ENCODE results near the gene LRPAP1.
"Not testable (repeated sequence)": the region's sequence is repeated elsewhere in the genome, so short reads cannot be mapped to it uniquely, and the experiment has no call there.

Gene LRPAP1

GRCh38 chr4:3570923-3571322 lies 38.7 kb upstream of the LRPAP1 start:
- not testable (repeated sequence) for H3K4me1 Mint-ChIP-seq (ENCODE audit: low read depth); H3K4me3 Mint-ChIP-seq; H3K27me3 Mint-ChIP-seq; H3K9me3 Mint-ChIP-seq (ENCODE audit: low read depth); H3K36me3 Mint-ChIP-seq; H3K27ac Mint-ChIP-seq

DNA sequence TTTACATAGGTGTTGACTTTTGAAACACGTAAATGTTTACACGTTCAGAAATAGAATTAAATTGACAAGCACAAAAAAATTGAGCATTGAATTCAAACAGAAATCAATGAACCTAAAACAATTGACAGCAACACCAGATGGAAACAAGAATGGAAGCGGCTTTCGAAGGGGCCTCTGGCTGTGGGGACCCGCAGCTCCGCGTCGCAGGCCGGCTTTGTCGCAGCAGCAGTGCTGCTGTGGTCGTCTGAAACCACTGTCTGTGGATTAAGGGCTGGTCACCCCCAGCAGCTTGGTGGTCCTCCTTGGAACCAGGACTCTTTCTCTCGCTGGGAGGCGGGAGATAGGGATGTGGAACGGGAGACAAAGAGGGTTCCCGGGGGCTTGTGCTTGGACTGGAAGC lies 37.4 kb upstream of the LRPAP1 start:
- not testable (repeated sequence) for H3K4me3 Mint-ChIP-seq, H3K36me3 Mint-ChIP-seq, H3K27ac Mint-ChIP-seq

GRCh38 chr4:3566701-3567100 lies 34.5 kb upstream of the LRPAP1 start:
- H3K27me3 Mint-ChIP-seq; H3K36me3 Mint-ChIP-seq; H3K4me3 Mint-ChIP-seq; H3K27ac Mint-ChIP-seq; H3K9me3 Mint-ChIP-seq (ENCODE audit: low read depth); H3K4me1 Mint-ChIP-seq (ENCODE audit: low read depth): not testable (repeated sequence)

More for the DNA sequence above, 37.4 kb upstream of the LRPAP1 start:
- H3K4me1 Mint-ChIP-seq (ENCODE audit: low read depth); H3K9me3 Mint-ChIP-seq (ENCODE audit: low read depth); H3K27me3 Mint-ChIP-seq: not testable (repeated sequence)

GRCh38 chr4:3566301-3566700 lies 34.1 kb upstream of the LRPAP1 start:
- not testable (repeated sequence) for H3K4me3 Mint-ChIP-seq; H3K27ac Mint-ChIP-seq; H3K4me1 Mint-ChIP-seq (ENCODE audit: low read depth); H3K36me3 Mint-ChIP-seq; H3K9me3 Mint-ChIP-seq (ENCODE audit: low read depth); H3K27me3 Mint-ChIP-seq

DNA sequence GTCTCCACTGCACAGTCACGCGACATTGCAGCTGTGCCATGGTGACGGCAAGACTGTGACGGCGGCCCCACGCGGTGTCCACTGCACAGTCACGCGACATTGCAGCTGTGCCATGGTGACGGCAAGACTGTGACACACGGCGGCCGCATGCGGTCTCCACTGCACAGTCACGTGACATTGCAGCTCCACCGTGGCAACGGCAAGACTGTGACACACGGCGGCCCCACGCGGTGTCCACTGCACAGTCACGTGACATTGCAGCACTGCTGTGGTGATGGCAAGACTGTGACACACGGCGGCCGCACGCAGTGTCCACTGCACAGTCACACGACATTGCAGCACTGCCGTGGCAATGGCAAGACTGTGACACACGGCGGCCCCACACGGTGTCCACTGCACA lies 32.7 kb upstream of the LRPAP1 start:
- H3K27me3 Mint-ChIP-seq; H3K9me3 Mint-ChIP-seq (ENCODE audit: low read depth); H3K36me3 Mint-ChIP-seq; H3K4me3 Mint-ChIP-seq; H3K4me1 Mint-ChIP-seq (ENCODE audit: low read depth); H3K27ac Mint-ChIP-seq: not testable (repeated sequence)

DNA sequence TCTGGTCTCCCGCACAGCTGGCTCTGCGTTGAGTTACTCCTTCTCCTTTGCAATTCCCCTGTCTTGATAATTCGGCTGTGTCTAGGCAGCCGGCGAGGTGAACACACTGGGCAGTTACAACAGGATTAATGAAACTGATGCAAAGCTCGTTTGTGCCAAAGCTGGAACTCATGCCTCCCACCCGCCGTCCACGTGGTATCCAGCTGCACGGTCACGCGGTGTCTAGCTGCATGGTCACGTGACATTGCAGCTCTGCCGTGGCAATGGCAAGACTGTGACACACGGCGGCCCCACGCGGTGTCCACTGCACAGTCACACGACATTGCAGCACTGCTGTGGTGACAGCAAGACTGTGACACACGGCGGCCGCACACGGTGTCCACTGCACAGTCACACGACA lies 31.2 kb upstream of the LRPAP1 start:
- Mint-ChIP-seq H3K4me1 (ENCODE audit: low read depth) (no peaks in the 10 kb centered on the region), H3K27ac (no peak overlapping the region), H3K4me3 (no peak overlapping the region), H3K36me3 (no peaks in the 10 kb centered on the region), H3K9me3 (ENCODE audit: low read depth) (no peaks in the 10 kb centered on the region), H3K27me3 (no peaks in the 10 kb centered on the region)

GRCh38 chr4:3562127-3562526 lies 29.9 kb upstream of the LRPAP1 start:
- H3K27me3 Mint-ChIP-seq; H3K9me3 Mint-ChIP-seq (ENCODE audit: low read depth); H3K27ac Mint-ChIP-seq; H3K36me3 Mint-ChIP-seq; H3K4me3 Mint-ChIP-seq; H3K4me1 Mint-ChIP-seq (ENCODE audit: low read depth): not testable (repeated sequence)

DNA sequence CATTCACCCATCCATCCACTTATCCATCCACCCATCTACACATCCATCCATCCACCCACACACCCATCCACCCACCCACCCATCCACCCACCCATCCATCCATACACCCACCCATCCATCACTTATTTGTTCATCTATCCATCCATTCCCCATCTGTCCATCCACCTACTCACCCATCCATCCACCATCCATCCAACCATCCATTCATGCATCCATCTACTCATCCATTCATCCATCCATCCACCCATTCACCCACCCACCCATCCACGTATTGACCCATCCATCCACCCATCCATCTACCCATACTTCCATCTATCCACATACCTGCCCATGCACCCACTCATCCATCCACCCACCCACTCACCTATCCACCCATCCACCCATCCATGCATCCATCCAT lies 28.2 kb upstream of the LRPAP1 start:
- not testable (repeated sequence) for H3K4me1 Mint-ChIP-seq (ENCODE audit: low read depth); H3K9me3 Mint-ChIP-seq (ENCODE audit: low read depth); H3K36me3 Mint-ChIP-seq; H3K27ac Mint-ChIP-seq; H3K4me3 Mint-ChIP-seq; H3K27me3 Mint-ChIP-seq

DNA sequence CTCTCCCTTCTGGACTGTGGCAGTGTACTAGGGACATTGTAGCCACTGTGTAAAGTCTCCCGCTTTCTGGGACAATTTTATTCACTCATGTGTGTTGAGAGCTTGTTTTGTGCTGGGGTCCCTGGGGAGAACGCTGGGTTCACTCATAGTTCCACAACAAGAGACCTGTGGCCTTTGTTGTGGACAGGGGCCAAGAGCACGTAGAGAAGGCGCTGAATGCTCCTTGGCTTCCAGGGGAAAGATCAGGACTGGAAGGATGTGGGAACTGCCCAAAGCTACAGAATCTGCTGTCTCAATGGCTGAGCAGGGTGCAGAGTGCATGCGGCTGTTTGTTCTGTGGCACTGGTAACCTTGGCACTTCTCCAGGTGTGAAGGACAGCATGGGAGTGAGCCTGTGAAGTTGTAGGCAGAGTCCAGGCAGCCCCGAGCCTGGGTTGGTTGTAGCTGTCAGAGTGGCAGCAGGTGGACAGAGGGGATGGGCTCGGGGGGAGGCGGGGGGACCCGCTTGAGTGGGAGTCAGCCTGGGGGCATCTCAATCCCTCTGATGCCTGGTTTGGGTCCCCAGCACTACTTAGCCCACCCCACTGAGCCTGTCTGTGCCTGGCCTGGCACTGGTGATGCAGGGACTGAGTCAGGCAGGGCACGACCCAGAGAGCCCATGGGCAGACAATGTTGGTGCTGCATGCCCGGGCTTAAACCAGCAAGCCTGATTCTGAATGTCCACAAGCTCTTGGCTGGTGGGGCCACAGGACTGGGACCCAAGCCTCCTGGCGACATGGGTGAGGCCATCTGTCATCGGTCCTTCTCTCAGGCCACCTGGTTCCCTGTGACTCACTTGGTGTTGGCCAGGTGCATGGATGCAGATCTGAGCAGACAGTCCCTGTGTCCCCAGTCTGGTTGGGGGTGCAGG lies 27.4 kb upstream of the LRPAP1 start:
- not testable (repeated sequence) for H3K27me3 Mint-ChIP-seq; H3K4me3 Mint-ChIP-seq; H3K9me3 Mint-ChIP-seq (ENCODE audit: low read depth); H3K36me3 Mint-ChIP-seq; H3K27ac Mint-ChIP-seq; H3K4me1 Mint-ChIP-seq (ENCODE audit: low read depth)

DNA sequence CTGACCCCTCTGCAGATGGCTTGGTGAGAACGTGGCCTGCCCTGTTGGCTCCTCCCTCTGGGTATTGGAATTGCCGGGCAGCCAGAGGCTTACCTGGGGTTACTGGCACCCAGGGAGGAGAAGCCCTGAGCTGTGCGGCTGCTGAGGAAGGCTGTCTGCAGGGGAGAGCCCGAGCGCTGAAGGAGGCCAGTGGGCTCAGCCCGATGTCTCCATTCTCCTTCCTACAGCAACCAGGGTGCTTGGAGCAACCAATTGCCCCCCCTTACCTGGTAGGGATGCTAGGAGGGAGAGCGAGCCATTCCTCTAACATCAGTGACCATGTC lies 26.3 kb upstream of the LRPAP1 start:
- not testable (repeated sequence) for H3K4me1 Mint-ChIP-seq (ENCODE audit: low read depth); H3K36me3 Mint-ChIP-seq; H3K27me3 Mint-ChIP-seq; H3K9me3 Mint-ChIP-seq (ENCODE audit: low read depth); H3K27ac Mint-ChIP-seq; H3K4me3 Mint-ChIP-seq

- not testable (repeated sequence) for H3K9me3 Mint-ChIP-seq (ENCODE audit: low read depth); H3K27me3 Mint-ChIP-seq; H3K4me3 Mint-ChIP-seq
Measured at GRCh38 chr4:3557676-3558513, 25.7 kb upstream of the LRPAP1 start.

DNA sequence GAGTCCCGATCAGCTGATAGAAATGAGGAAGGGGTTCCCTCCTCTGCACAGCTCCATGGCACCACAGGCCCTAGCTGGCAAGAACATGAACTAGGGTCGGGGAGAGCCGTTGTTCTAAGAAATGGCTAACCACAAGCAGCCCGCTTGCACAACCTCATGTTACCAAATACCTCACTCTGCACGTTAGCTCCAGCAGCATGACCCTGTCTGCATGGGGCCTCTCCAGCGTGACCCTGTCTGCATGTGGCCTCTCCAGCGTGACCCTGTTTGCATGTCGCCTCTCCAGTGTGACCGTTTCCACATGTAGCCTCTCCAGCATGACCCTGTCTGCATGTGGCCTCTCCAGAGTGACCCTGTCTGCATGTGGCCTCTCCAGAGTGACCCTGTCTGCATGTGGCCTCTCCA lies 24.9 kb upstream of the LRPAP1 start:
- not testable (repeated sequence) for H3K4me3 Mint-ChIP-seq; H3K9me3 Mint-ChIP-seq (ENCODE audit: low read depth); H3K36me3 Mint-ChIP-seq; H3K27ac Mint-ChIP-seq; H3K27me3 Mint-ChIP-seq; H3K4me1 Mint-ChIP-seq (ENCODE audit: low read depth)

More at GRCh38 chr4:3557676-3558513, 25.7 kb upstream of the LRPAP1 start:
- H3K4me1 Mint-ChIP-seq (ENCODE audit: low read depth); H3K27ac Mint-ChIP-seq; H3K36me3 Mint-ChIP-seq: not testable (repeated sequence)

- H3K36me3 Mint-ChIP-seq; H3K4me3 Mint-ChIP-seq; H3K27ac Mint-ChIP-seq; H3K27me3 Mint-ChIP-seq; H3K9me3 Mint-ChIP-seq (ENCODE audit: low read depth); H3K4me1 Mint-ChIP-seq (ENCODE audit: low read depth): not testable (repeated sequence)
Measured at GRCh38 chr4:3556244-3556867, 24.1 kb upstream of the LRPAP1 start.

- not testable (repeated sequence) for H3K27ac Mint-ChIP-seq; H3K4me3 Mint-ChIP-seq; H3K4me1 Mint-ChIP-seq (ENCODE audit: low read depth); H3K9me3 Mint-ChIP-seq (ENCODE audit: low read depth); H3K27me3 Mint-ChIP-seq; H3K36me3 Mint-ChIP-seq
Measured at GRCh38 chr4:3555459-3556070, 23.3 kb upstream of the LRPAP1 start.

DNA sequence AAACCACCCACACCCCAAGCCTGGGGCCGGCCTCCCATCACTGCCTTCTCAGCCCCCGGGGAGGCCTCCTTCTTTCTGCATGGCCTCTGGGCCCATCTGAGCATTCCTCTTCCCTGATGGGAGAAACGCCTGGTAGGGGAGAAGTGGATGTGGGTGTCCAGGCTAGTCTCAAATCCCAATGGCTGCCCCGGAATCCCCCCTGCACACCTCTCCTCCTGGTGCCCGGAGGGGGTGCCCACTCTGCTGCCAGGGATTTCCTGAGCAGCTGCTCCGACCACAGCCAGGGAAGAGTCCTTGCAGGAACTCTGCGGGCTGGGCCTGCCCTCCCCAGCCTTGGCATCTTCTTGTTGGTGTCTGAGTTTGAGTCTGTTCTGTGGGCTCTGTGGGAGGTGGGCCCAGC lies 19.1 kb upstream of the LRPAP1 start:
- not testable (repeated sequence) for H3K9me3 Mint-ChIP-seq (ENCODE audit: low read depth); H3K27me3 Mint-ChIP-seq; H3K4me1 Mint-ChIP-seq (ENCODE audit: low read depth); H3K36me3 Mint-ChIP-seq; H3K4me3 Mint-ChIP-seq; H3K27ac Mint-ChIP-seq

All from activated naive CD8-positive, alpha-beta T cell (primary cell).